ENCODE measurements around the gene LCA5L.
A peak's percentile ranks its signal among the peaks of the same experiment; 100 is the strongest.
"Not testable (repeated sequence)": the region's sequence is repeated elsewhere in the genome, so short reads cannot be mapped to it uniquely, and the experiment has no call there.

Gene LCA5L

GRCh38 chr21:39386899-39387298 is 58.7 kb downstream of the LCA5L start:
- DNase-seq = no peak

- peak; percentile 37 for DNase-seq
These were observed 59.4 kb downstream of the LCA5L start for GRCh38 chr21:39386194-39386593.

- DNase-seq = peak; percentile 89
These were observed 60.1 kb downstream of the LCA5L start for GRCh38 chr21:39385299-39386145.

- no peak for DNase-seq
These were observed 60.8 kb downstream of the LCA5L start for GRCh38 chr21:39384674-39385298.

- not testable (repeated sequence) for DNase-seq
These were observed 63.5 kb downstream of the LCA5L start for GRCh38 chr21:39382096-39382495.

- no peak for DNase-seq
These were observed 64.6 kb downstream of the LCA5L start for GRCh38 chr21:39381009-39381408.

- DNase-seq = peak; percentile 97
These were observed 65.3 kb downstream of the LCA5L start for GRCh38 chr21:39379986-39380891.

- no peak for DNase-seq
These were observed 68.0 kb downstream of the LCA5L start for GRCh38 chr21:39377444-39378050.

- DNase-seq = no peak
These were observed 70.1 kb downstream of the LCA5L start for GRCh38 chr21:39375446-39375845.

GRCh38 chr21:39374046-39374445 is 71.5 kb downstream of the LCA5L start:
- DNase-seq = no peak

GRCh38 chr21:39373634-39374033 is 71.9 kb downstream of the LCA5L start:
- DNase-seq = no peak

GRCh38 chr21:39369896-39370288 is 75.7 kb downstream of the LCA5L start:
- not testable (repeated sequence) for DNase-seq

GRCh38 chr21:39367783-39368182 is 77.8 kb downstream of the LCA5L start:
- DNase-seq = no peak

GRCh38 chr21:39366563-39366962 is 79.0 kb downstream of the LCA5L start:
- DNase-seq = no peak

GRCh38 chr21:39364949-39365348 is 80.6 kb downstream of the LCA5L start:
- no peak for DNase-seq

GRCh38 chr21:39363607-39364555 is 81.7 kb downstream of the LCA5L start:
- DNase-seq = no peak

- DNase-seq = no peak
These were observed 82.8 kb downstream of the LCA5L start for GRCh38 chr21:39362733-39363132.

GRCh38 chr21:39359382-39359781 is 86.2 kb downstream of the LCA5L start:
- no peak for DNase-seq
